ENCODE data around the gene SOCS7. TPM values are rescaled to one million over a fixed set of nuclear protein-coding genes. Genes with fewer than 3 reads are reported as not detected.
A peak's percentile ranks its signal among the peaks of the same experiment; 100 is the strongest.

The SOCS7 gene
- total and polyA plus RNA-seq, 2 donors (not counting 1 experiment from before 2014, with no cell fraction given): 4.8 to 9.4 TPM

- DNase-seq (ENCODE audit: low read depth in 2 of 2): no peak
- Histone ChIP-seq H2AFZ (ENCODE audit: low read length) (no peak overlapping the region), H3K36me3 (ENCODE audit: control insufficient read depth, insufficient read depth, low read length) (peaks cover 5% of the 10 kb centered on the region), H3K79me2 (ENCODE audit: control insufficient read depth, insufficient read depth, low read length) (peaks cover 37% of the 10 kb centered on the region), H3K27ac (ENCODE audit: insufficient read depth, low read length) (peak overlapping the region; percentile 54), H3K4me3 (replicated peaks in 1 of 4; ENCODE audit: control extremely low read depth in 1 of 4, insufficient read depth in 1 of 4, low read depth in 3 of 4, low read length in 4 of 4) (peak overlapping the region; percentile 64 to 81 (median 73)), H4K20me1 (ENCODE audit: control insufficient read depth, extremely low read depth, insufficient read depth, low read length) (no peaks in the 10 kb centered on the region), H3K4me1 (ENCODE audit: control insufficient read depth, extremely low read depth, insufficient read depth, low read length) (peaks cover 20% of the 10 kb centered on the region), H3K27me3 (ENCODE audit: control insufficient read depth, insufficient read depth, low read length) (no peaks in the 10 kb centered on the region), H3K9me3 (ENCODE audit: control insufficient read depth, insufficient read depth, low read depth, low read length) (no peaks in the 10 kb centered on the region), H3K4me2 (ENCODE audit: extremely low read depth, insufficient read depth, low read length) (peak overlapping the region; percentile 69), H3K9ac (ENCODE audit: insufficient read depth, low read length) (peak overlapping the region; percentile 56)
- TF ChIP-seq, protein P1, sequence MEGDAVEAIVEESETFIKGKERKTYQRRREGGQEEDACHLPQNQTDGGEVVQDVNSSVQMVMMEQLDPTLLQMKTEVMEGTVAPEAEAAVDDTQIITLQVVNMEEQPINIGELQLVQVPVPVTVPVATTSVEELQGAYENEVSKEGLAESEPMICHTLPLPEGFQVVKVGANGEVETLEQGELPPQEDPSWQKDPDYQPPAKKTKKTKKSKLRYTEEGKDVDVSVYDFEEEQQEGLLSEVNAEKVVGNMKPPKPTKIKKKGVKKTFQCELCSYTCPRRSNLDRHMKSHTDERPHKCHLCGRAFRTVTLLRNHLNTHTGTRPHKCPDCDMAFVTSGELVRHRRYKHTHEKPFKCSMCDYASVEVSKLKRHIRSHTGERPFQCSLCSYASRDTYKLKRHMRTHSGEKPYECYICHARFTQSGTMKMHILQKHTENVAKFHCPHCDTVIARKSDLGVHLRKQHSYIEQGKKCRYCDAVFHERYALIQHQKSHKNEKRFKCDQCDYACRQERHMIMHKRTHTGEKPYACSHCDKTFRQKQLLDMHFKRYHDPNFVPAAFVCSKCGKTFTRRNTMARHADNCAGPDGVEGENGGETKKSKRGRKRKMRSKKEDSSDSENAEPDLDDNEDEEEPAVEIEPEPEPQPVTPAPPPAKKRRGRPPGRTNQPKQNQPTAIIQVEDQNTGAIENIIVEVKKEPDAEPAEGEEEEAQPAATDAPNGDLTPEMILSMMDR (conservative IDR thresholded peaks at IDR 0.05 in 1 of 2, IDR thresholded peaks at IDR 0.05 in 1 of 2; ENCODE audit: low read depth in 1 of 2, low read length in 2 of 2): no peak
- TF ChIP-seq EZH2 (IDR thresholded peaks at IDR 0.05; ENCODE audit: low read length, missing control alignments): no peak
Observed at GRCh38 chr17:38427160-38427949, 75.7 kb downstream of the SOCS7 start.

DNA sequence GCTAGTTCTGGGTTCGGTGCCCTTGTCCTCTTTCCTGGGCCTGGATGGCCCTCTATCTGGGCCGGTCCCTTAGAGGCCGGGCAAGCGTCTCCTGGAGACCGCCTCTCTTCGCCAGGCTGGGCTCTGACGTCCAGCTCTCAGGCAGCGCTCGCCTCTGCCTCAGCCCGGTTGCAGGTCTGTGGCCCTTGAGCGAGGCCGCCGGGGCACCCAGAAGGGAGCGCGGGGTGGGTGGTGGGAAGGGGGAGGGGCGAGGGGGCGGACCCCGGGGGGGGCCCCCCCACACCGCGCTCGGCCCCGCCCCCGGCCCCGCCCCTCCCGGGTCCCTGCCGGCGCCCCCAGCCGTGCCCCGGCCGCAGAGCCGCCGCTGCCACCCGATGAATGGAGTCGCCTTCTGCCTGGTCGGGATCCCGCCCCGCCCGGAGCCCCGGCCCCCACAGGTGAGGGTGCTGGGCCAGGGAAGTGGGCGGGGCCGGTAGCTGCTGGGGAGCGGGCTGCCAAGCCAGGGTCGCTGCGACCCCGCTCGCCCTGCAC is 76.5 kb downstream of the SOCS7 start, which contains the start of gene ARHGAP23:
Gene ARHGAP23 (plus strand): TSS at position 353 of the 531 bp plus-strand sequence. CDS start 22 bp downstream, at position 375.
- H3K27me3 ChIP-seq (ENCODE audit: control insufficient read depth, insufficient read depth, low read length): no peaks in the 10 kb centered on the region
- TF ChIP-seq EZH2 (IDR thresholded peaks at IDR 0.05; ENCODE audit: low read length, missing control alignments): no peak
- H3K4me3 ChIP-seq (replicated peaks in 1 of 4; ENCODE audit: control extremely low read depth in 1 of 4, insufficient read depth in 1 of 4, low read depth in 3 of 4, low read length in 4 of 4): peak within 1 kb of the TSS; percentile 78 to 81 (median 80)
- peaks cover 20% of the 10 kb centered on the region for H3K4me1 ChIP-seq (ENCODE audit: control insufficient read depth, extremely low read depth, insufficient read depth, low read length)
- no peaks in the 10 kb centered on the region for H4K20me1 ChIP-seq (ENCODE audit: control insufficient read depth, extremely low read depth, insufficient read depth, low read length)
- H3K79me2 ChIP-seq (ENCODE audit: control insufficient read depth, insufficient read depth, low read length): peaks cover 37% of the 10 kb centered on the region
- DNase-seq (ENCODE audit: low read depth in 2 of 2): peak; percentile 67 to 76
- H2AFZ ChIP-seq (ENCODE audit: low read length): peak within 1 kb of the TSS; percentile 70
- peak within 1 kb of the TSS; percentile 69 for H3K9ac ChIP-seq (ENCODE audit: insufficient read depth, low read length)
- H3K4me2 ChIP-seq (ENCODE audit: extremely low read depth, insufficient read depth, low read length): peak within 1 kb of the TSS; percentile 94
- H3K9me3 ChIP-seq (ENCODE audit: control insufficient read depth, insufficient read depth, low read depth, low read length): no peaks in the 10 kb centered on the region
- H3K36me3 ChIP-seq (ENCODE audit: control insufficient read depth, insufficient read depth, low read length): peaks cover 5% of the 10 kb centered on the region
- peak within 1 kb of the TSS; percentile 63 for H3K27ac ChIP-seq (ENCODE audit: insufficient read depth, low read length)

- TF ChIP-seq, protein P1 (conservative IDR thresholded peaks at IDR 0.05 in 1 of 2, IDR thresholded peaks at IDR 0.05 in 1 of 2; ENCODE audit: low read depth in 1 of 2, low read length in 2 of 2): no peak
- no peak for TF ChIP-seq EZH2 (IDR thresholded peaks at IDR 0.05; ENCODE audit: low read length, missing control alignments)
- peaks cover 20% of the 10 kb centered on the region for H3K4me1 ChIP-seq (ENCODE audit: control insufficient read depth, extremely low read depth, insufficient read depth, low read length)
- peaks cover 40% of the 10 kb centered on the region for H3K79me2 ChIP-seq (ENCODE audit: control insufficient read depth, insufficient read depth, low read length)
- H2AFZ ChIP-seq (ENCODE audit: low read length): no peak overlapping the region
- peak overlapping the region; percentile 63 for H3K27ac ChIP-seq (ENCODE audit: insufficient read depth, low read length)
- peaks cover 7% of the 10 kb centered on the region for H3K36me3 ChIP-seq (ENCODE audit: control insufficient read depth, insufficient read depth, low read length)
- peak overlapping the region; percentile 69 for H3K9ac ChIP-seq (ENCODE audit: insufficient read depth, low read length)
- peak overlapping the region; percentile 63 to 80 (median 78) for H3K4me3 ChIP-seq (replicated peaks in 1 of 4; ENCODE audit: control extremely low read depth in 1 of 4, insufficient read depth in 1 of 4, low read depth in 3 of 4, low read length in 4 of 4)
- DNase-seq (ENCODE audit: low read depth in 2 of 2): peak; percentile 60 to 64
- H3K27me3 ChIP-seq (ENCODE audit: control insufficient read depth, insufficient read depth, low read length): no peaks in the 10 kb centered on the region
- no peaks in the 10 kb centered on the region for H3K9me3 ChIP-seq (ENCODE audit: control insufficient read depth, insufficient read depth, low read depth, low read length)
- no peaks in the 10 kb centered on the region for H4K20me1 ChIP-seq (ENCODE audit: control insufficient read depth, extremely low read depth, insufficient read depth, low read length)
- H3K4me2 ChIP-seq (ENCODE audit: extremely low read depth, insufficient read depth, low read length): peak overlapping the region; percentile 94
Observed at GRCh38 chr17:38428643-38429371, 77.2 kb downstream of the SOCS7 start.
